Vagina (tissue), 2 donors: ENCODE measurements around the gene C9orf85.

Source experiments
- CTCF ChIP-seq, 3 experiments: fragments of 450-650 bp in 2 of 3; fragments of 200-600 bp in 1 of 3; sonication (generic) in 1 of 3; IDR thresholded peaks; one replicate each; pipeline ENCODE4 v1.5.1; 2017 to 2019; ENCODE audit warnings: antibody characterized with exemption in 3 of 3, mild to moderate bottlenecking in 2 of 3, moderate library complexity in 2 of 3
- POLR2AphosphoS5 ChIP-seq, 2 donors: sonication (generic); formaldehyde crosslinking; IDR thresholded peaks; one replicate each; pipeline ENCODE4 v1.9.0; 2017; ENCODE audit warnings: antibody characterized with exemption in 2 of 2, mild to moderate bottlenecking in 2 of 2, low read depth in 1 of 2; ENCODE audit not compliant: insufficient read depth in 1 of 2

GRCh38 chr9:71980266-71981190 is 69.1 kb downstream of the C9orf85 start:
- TF ChIP-seq CTCF (IDR thresholded peaks at IDR 0.05) (no peak), POLR2AphosphoS5 (IDR thresholded peaks at IDR 0.05; ENCODE audit: insufficient read depth in 1 of 2, low read depth in 1 of 2) (no peak)
